ENCODE measurements around the gene CPSF7. TPM values are rescaled to one million over a fixed set of nuclear protein-coding genes. Genes with fewer than 3 reads are reported as not detected.

The CPSF7 gene
- total RNA-seq, 1 donor from 2014 or later: 10.8 TPM

DNA sequence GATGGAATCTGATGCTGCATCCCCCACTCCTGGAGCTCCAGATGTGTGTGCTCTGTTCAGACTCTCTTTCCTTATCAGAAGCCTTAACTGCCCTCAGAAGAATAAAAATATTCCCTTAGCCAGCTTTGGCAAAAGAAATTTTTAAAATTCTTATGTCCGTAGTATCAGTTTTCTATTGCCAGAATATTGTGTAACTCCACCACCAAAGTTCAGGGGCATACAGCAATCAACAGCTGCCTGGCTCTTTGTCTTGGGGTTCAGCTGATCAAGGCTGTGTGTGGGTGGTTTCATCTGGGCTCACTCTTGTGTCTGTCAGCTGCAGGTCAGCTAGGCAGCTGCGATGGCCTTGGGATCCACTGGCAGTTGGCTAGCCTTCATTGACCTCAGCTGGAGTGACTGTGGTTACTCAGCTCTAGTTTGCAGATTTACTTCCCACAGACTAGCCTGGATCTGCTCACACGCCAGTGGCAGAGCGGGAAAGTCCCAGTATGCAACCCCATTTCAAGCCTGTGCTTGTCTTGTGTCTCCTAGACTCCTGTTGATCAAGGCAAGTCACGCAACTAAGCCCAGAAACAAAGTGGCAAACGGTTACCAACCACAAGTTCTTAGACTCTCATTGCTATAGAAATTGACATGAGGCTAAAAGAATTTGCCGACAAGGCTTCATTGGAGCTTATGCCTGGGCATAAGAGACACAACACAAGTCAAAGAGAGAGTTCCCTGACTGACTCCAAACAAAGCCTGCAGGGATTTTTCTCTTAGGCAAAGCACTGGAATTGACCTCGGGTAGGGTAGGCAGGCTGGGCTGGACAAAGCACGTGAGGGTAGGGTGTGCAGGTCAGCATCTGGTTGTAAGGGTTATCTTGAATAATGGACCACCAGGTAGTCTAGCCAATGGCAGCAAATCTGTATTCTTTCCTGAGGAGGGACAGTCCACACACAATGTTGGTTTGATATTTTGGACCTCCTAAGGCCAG, 60.1 kb downstream of the CPSF7 start:
- peak; percentile 98 for FAIRE-seq
- H3K36me3 ChIP-seq (ENCODE audit: control insufficient read depth, insufficient read depth, low read length): peaks cover 14% of the 10 kb centered on the region
- TF ChIP-seq CTCF (IDR thresholded peaks at IDR 0.05; ENCODE audit: insufficient read depth, low read length, severe bottlenecking): no peak
- DNase-seq (ENCODE audit: low read depth): peak; percentile 100
- H3K4me3 ChIP-seq (ENCODE audit: low read depth, low read length): no peak overlapping the region
- no peaks in the 10 kb centered on the region for H3K27me3 ChIP-seq (ENCODE audit: control insufficient read depth, insufficient read depth, low read length)

DNA sequence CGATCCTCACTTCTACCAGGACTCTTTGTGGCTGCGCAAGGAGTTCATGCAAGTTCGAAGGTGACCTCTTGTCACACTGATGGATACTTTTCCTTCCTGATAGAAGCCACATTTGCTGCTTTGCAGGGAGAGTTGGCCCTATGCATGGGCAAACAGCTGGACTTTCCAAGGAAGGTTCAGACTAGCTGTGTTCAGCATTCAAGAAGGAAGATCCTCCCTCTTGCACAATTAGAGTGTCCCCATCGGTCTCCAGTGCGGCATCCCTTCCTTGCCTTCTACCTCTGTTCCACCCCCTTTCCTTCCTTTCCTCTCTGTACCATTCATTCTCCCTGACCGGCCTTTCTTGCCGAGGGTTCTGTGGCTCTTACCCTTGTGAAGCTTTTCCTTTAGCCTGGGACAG, 61.1 kb downstream of the CPSF7 start:
- FAIRE-seq (no peak), DNase-seq (ENCODE audit: low read depth) (no peak)
- no peaks in the 10 kb centered on the region for H3K27me3 ChIP-seq (ENCODE audit: control insufficient read depth, insufficient read depth, low read length)
- no peak for TF ChIP-seq CTCF (IDR thresholded peaks at IDR 0.05; ENCODE audit: insufficient read depth, low read length, severe bottlenecking)
- no peak overlapping the region for H3K4me3 ChIP-seq (ENCODE audit: low read depth, low read length)
- H3K36me3 ChIP-seq (ENCODE audit: control insufficient read depth, insufficient read depth, low read length): peaks cover 21% of the 10 kb centered on the region

DNA sequence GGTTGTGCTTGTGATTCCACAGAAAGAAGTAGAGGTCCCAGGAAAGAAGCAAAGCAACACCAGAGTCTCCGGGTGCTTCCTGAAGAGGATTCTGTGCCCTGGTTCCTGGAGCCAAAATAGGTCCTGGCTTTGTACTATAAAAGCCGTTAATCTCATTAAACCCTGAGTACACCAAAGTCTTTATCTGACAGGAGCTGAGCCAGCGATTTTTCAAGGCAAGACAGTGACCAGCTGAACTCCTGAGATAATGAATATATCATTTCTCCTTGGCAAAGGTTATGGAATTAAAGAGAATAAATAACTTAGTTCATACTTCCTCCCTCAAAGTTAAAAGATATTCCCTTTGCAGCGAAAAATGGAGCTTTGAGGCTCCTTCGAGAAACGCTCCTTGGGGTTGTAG, 62.4 kb downstream of the CPSF7 start:
- no peak for FAIRE-seq
- DNase-seq (ENCODE audit: low read depth): no peak
- Histone ChIP-seq H3K4me3 (ENCODE audit: low read depth, low read length) (no peak overlapping the region), H3K27me3 (ENCODE audit: control insufficient read depth, insufficient read depth, low read length) (no peaks in the 10 kb centered on the region), H3K36me3 (ENCODE audit: control insufficient read depth, insufficient read depth, low read length) (peaks cover 19% of the 10 kb centered on the region)
- no peak for TF ChIP-seq CTCF (IDR thresholded peaks at IDR 0.05; ENCODE audit: insufficient read depth, low read length, severe bottlenecking)

GRCh38 chr11:61364012-61364675, 65.6 kb downstream of the CPSF7 start:
- H3K27me3 ChIP-seq (ENCODE audit: control insufficient read depth, insufficient read depth, low read length): no peaks in the 10 kb centered on the region
- FAIRE-seq (no peak), DNase-seq (ENCODE audit: low read depth) (no peak)
- peaks cover 18% of the 10 kb centered on the region for H3K36me3 ChIP-seq (ENCODE audit: control insufficient read depth, insufficient read depth, low read length)
- no peak for TF ChIP-seq CTCF (IDR thresholded peaks at IDR 0.05; ENCODE audit: insufficient read depth, low read length, severe bottlenecking)
- no peak overlapping the region for H3K4me3 ChIP-seq (ENCODE audit: low read depth, low read length)

GRCh38 chr11:61362542-61362875, 67.3 kb downstream of the CPSF7 start:
- Histone ChIP-seq H3K36me3 (ENCODE audit: control insufficient read depth, insufficient read depth, low read length) (peaks cover 10% of the 10 kb centered on the region), H3K27me3 (ENCODE audit: control insufficient read depth, insufficient read depth, low read length) (no peaks in the 10 kb centered on the region), H3K4me3 (ENCODE audit: low read depth, low read length) (peak overlapping the region; percentile 91)
- FAIRE-seq: no peak
- DNase-seq (ENCODE audit: low read depth): no peak
- no peak for TF ChIP-seq CTCF (IDR thresholded peaks at IDR 0.05; ENCODE audit: insufficient read depth, low read length, severe bottlenecking)

Measured in bronchial epithelial cell (primary cell).